Transverse colon (tissue), 4 donors: ENCODE data around the gene SUSD4. TPM values are rescaled to one million over a fixed set of nuclear protein-coding genes. Genes with fewer than 3 reads are reported as not detected.

Experiments
- DNase-seq: peaks from one replicate; pipeline ENCODE4 v3.0.0-alpha.2; 2019
- H3K27ac ChIP-seq, 4 donors: fragments of 200-600 bp; sonication (generic); 2 replicates each; pipeline ENCODE4 v1.5.1; 2016 to 2018; ENCODE audit warnings: inconsistent platforms in 4 of 4
- H3K27me3 ChIP-seq: fragments of 200-600 bp; sonication (generic); 2 replicates; pipeline ENCODE4 v1.5.1; 2017; ENCODE audit warnings: inconsistent platforms
- H3K36me3 ChIP-seq, 4 donors: fragments of 200-600 bp; sonication (generic); 2 replicates each; pipeline ENCODE4 v1.5.1; 2017 to 2019; ENCODE audit warnings: inconsistent platforms in 4 of 4
- H3K4me1 ChIP-seq, 4 donors: fragments of 200-600 bp; sonication (generic); 2 replicates each; pipeline ENCODE4 v1.5.1; 2017 to 2020; ENCODE audit warnings: inconsistent platforms in 4 of 4
- H3K4me3 ChIP-seq, 4 donors: fragments of 200-600 bp; sonication (generic); 1 replicate in 1 of 4; 2 replicates in 3 of 4; pipeline versions ENCODE4 v1.5.1 to v1.6.1; 2017 to 2019; ENCODE audit warnings: inconsistent platforms in 4 of 4
- H3K9me3 ChIP-seq, 2 donors: fragments of 200-600 bp; sonication (generic); 2 replicates each; pipeline ENCODE4 v1.5.1; 2017 to 2019; ENCODE audit warnings: inconsistent platforms in 2 of 2
- EP300 ChIP-seq: sonication (generic); formaldehyde crosslinking; IDR thresholded peaks from one replicate; pipeline ENCODE4 v1.6.1; 2017; ENCODE audit warnings: antibody characterized with exemption, low read depth
- POLR2A ChIP-seq: fragments of 450-650 bp; IDR thresholded peaks from one replicate; pipeline ENCODE4 v1.6.1; 2016; ENCODE audit warnings: antibody characterized with exemption, mild to moderate bottlenecking, moderate library complexity
- POLR2AphosphoS5 ChIP-seq, 3 donors: sonication (generic); formaldehyde crosslinking; IDR thresholded peaks; one replicate each; pipeline ENCODE4 v1.6.1; 2016; ENCODE audit warnings: antibody characterized with exemption in 3 of 3
- WGBS, 2 donors: methylation state at CpG; one replicate each; pipeline ENCODE4 v1.1.5; 2018; ENCODE audit warnings: low coverage in 1 of 2; 5-methylcytosine and 5-hydroxymethylcytosine counted together
- in situ Hi-C, 4 donors: fragments of 200-750 bp; cut with MboI; loops; one replicate each; pipeline versions ENCODE4 v1.15.0 to v1.15.1; 2017; ENCODE audit warnings: low sequenced_read_pairs in 3 of 4, low pct_ligation_motif_present in 1 of 4, low pct_unique_long_range_greater_than_20kb in 1 of 4
- intact Hi-C: fragments of 100-400 bp; cut with DNase I; formaldehyde crosslinking; loops from one replicate; pipeline ENCODE4 v1.15.1; 2023; ENCODE audit warnings: low total_unique reads
- total RNA-seq, 4 donors: library from RNA; depleted of rRNA; stranded (reverse); fragments of >200 nt; gene quantifications; one replicate each; pipeline ENCODE4 v1.1.0, GENCODE V29; 2016
- TF ChIP-seq, protein P1 (sequence below), 5 experiments: fragments of 200-600 bp in 3 of 5; fragments of 450-650 bp in 2 of 5; sonication (generic) in 3 of 5; IDR thresholded peaks; 1 replicate in 2 of 5; 2 replicates in 3 of 5; pipeline ENCODE4 v1.5.1; 2016 to 2017; ENCODE audit warnings: antibody characterized with exemption in 5 of 5, inconsistent platforms in 3 of 5, mild to moderate bottlenecking in 2 of 5, moderate library complexity in 1 of 5

The SUSD4 gene
- total RNA-seq, 4 donors from 2014 or later: 0.32 to 1.2 TPM; not detected in 2

GRCh38 chr1:223240122-223240521 is 123.9 kb downstream of the SUSD4 start:
- no peak overlapping the region for H3K4me3 ChIP-seq
- no peaks in the 10 kb centered on the region for H3K36me3 ChIP-seq
- no peak overlapping the region for H3K27ac ChIP-seq
- H3K4me1 ChIP-seq: no peaks in the 10 kb centered on the region
- in situ Hi-C loops: no loop called here
- no peak for DNase-seq
- intact Hi-C loops: no loop called here
- H3K9me3 ChIP-seq: no peaks in the 10 kb centered on the region
- TF ChIP-seq POLR2AphosphoS5 (IDR thresholded peaks at IDR 0.05): no peak
- TF ChIP-seq, protein P1, sequence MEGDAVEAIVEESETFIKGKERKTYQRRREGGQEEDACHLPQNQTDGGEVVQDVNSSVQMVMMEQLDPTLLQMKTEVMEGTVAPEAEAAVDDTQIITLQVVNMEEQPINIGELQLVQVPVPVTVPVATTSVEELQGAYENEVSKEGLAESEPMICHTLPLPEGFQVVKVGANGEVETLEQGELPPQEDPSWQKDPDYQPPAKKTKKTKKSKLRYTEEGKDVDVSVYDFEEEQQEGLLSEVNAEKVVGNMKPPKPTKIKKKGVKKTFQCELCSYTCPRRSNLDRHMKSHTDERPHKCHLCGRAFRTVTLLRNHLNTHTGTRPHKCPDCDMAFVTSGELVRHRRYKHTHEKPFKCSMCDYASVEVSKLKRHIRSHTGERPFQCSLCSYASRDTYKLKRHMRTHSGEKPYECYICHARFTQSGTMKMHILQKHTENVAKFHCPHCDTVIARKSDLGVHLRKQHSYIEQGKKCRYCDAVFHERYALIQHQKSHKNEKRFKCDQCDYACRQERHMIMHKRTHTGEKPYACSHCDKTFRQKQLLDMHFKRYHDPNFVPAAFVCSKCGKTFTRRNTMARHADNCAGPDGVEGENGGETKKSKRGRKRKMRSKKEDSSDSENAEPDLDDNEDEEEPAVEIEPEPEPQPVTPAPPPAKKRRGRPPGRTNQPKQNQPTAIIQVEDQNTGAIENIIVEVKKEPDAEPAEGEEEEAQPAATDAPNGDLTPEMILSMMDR (IDR thresholded peaks at IDR 0.05): no peak
- TF ChIP-seq POLR2A: no peak
- TF ChIP-seq EP300: no peak
- H3K27me3 ChIP-seq: no peaks in the 10 kb centered on the region
- WGBS, 2 donors: 48 to 80% methylated on average over 2 of the region's 2 CpGs

DNA sequence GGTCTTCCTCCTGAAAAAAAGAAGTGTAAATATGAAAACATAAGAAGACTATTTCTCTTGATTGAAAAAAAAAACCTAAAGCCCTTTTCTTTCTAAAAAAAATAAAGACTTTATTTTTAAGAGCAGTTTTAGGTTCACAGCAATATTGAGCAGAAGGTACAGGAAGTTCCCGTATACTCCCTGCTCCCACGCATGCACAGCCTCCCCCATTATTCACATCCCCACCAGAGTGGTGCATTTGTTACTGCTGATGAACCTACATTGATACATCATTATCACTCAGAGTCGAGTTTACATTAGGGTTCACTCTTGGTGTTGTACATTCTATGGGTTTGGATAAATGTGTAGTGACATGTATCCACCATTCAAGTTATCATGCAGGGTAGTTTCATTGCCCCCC is 128.9 kb downstream of the SUSD4 start:
- in situ Hi-C loops: no loop called here
- no peaks in the 10 kb centered on the region for H3K27me3 ChIP-seq
- H3K36me3 ChIP-seq: no peaks in the 10 kb centered on the region
- H3K4me3 ChIP-seq: no peak overlapping the region
- no peak overlapping the region for H3K27ac ChIP-seq
- intact Hi-C loops: no loop called here
- no peaks in the 10 kb centered on the region for H3K4me1 ChIP-seq
- no peaks in the 10 kb centered on the region for H3K9me3 ChIP-seq
- TF ChIP-seq EP300: no peak
- no peak for TF ChIP-seq POLR2AphosphoS5 (IDR thresholded peaks at IDR 0.05)
- TF ChIP-seq, protein P1 (IDR thresholded peaks at IDR 0.05): no peak
- no peak for TF ChIP-seq POLR2A
- 72 to 77% methylated on average over 2 to 3 of the region's 3 CpGs for WGBS, 2 donors
- DNase-seq: no peak

DNA sequence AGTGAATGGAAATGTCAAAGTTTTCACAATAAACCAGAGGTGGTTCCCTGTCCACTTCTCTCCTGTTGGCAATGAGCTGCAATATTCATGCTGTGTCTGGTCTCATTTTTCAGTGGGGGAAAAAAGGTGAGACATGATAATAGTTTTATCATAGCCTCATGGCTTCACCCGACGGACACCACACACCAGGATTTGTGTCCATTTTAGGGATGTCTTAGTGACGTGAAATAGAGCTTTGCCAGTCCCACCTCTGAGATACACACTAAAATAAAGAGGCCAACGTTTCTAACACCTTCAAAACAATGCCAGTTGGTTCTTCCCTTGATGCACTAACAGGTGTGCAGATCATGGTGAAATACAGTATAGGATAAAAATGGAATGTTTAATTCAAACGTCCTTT is 129.4 kb downstream of the SUSD4 start:
- Histone ChIP-seq H3K27ac (no peak overlapping the region), H3K27me3 (no peaks in the 10 kb centered on the region), H3K4me1 (no peaks in the 10 kb centered on the region), H3K9me3 (no peaks in the 10 kb centered on the region), H3K36me3 (no peaks in the 10 kb centered on the region), H3K4me3 (no peak overlapping the region)
- intact Hi-C loops (no loop called here), in situ Hi-C loops (no loop called here)
- DNase-seq: no peak
- TF ChIP-seq POLR2AphosphoS5 (IDR thresholded peaks at IDR 0.05) (no peak), EP300 (no peak), POLR2A (no peak)
- TF ChIP-seq, protein P1 (IDR thresholded peaks at IDR 0.05): no peak
- WGBS, 2 donors: 58 to 69% methylated on average over 2 to 5 of the region's 5 CpGs

GRCh38 chr1:223234170-223234514 is 129.8 kb downstream of the SUSD4 start:
- no peak overlapping the region for H3K4me3 ChIP-seq
- WGBS, 2 donors: 52% methylated on average over 1 of the region's 1 CpG; no CpG with 5 or more reads in 1 of the 2 donors
- DNase-seq: no peak
- no peaks in the 10 kb centered on the region for H3K36me3 ChIP-seq
- intact Hi-C loops: no loop called here
- in situ Hi-C loops: no loop called here
- no peaks in the 10 kb centered on the region for H3K4me1 ChIP-seq
- H3K27ac ChIP-seq: no peak overlapping the region
- H3K27me3 ChIP-seq: no peaks in the 10 kb centered on the region
- H3K9me3 ChIP-seq: no peaks in the 10 kb centered on the region
- no peak for TF ChIP-seq EP300
- TF ChIP-seq POLR2A: no peak
- TF ChIP-seq POLR2AphosphoS5 (IDR thresholded peaks at IDR 0.05): no peak
- TF ChIP-seq, protein P1 (IDR thresholded peaks at IDR 0.05): no peak
